GM12874 (cell line): ENCODE data around the gene CD58.

Experiments
- TF ChIP-seq, protein P1 (sequence below): IDR thresholded peaks from 2 replicates; pipeline ENCODE4 v1.5.1; 2011; ENCODE audit warnings: low read depth, mild to moderate bottlenecking, control low read depth, low read length, moderate library complexity; ENCODE audit not compliant: insufficient read depth

Gene CD58

DNA sequence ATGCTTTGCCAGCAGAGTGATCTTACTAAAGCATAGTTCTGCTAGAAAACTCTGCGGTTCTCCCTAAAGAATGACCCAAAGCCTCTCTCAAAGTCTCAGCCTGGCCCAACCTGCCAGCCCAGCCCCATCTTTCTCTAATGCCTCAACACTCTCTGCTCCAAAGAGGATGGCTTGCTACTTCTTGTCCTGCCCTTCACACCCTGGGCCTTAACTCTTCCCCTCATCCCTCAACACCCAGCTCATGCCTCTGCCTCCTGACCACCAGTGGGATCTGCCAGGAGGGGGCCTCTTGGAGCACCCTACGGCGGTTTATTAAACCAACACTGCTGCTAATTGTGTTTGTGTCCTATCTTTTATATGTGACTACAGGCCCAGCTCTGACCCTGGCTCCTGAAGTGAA lies 52.4 kb downstream of the CD58 start:
- TF ChIP-seq, protein P1, sequence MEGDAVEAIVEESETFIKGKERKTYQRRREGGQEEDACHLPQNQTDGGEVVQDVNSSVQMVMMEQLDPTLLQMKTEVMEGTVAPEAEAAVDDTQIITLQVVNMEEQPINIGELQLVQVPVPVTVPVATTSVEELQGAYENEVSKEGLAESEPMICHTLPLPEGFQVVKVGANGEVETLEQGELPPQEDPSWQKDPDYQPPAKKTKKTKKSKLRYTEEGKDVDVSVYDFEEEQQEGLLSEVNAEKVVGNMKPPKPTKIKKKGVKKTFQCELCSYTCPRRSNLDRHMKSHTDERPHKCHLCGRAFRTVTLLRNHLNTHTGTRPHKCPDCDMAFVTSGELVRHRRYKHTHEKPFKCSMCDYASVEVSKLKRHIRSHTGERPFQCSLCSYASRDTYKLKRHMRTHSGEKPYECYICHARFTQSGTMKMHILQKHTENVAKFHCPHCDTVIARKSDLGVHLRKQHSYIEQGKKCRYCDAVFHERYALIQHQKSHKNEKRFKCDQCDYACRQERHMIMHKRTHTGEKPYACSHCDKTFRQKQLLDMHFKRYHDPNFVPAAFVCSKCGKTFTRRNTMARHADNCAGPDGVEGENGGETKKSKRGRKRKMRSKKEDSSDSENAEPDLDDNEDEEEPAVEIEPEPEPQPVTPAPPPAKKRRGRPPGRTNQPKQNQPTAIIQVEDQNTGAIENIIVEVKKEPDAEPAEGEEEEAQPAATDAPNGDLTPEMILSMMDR: no peak

DNA sequence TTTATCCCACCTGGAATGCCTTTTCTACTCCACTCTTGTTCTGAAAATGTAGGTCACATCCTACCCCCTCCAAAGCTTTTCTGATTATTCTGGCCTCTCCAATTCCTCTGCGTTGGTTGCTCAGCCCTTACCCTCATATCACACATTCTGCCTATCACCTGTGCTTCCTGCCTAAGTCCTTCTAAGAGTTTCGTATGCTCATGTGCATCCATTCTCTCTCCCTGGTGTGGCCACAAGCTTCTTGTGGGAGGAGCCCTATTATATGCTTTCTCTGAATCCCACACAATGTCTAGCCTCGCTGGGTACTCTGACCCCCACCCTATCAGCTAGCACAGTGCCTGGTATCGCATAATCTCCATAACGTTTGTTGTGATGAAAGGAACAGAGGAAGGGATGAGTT lies 54.2 kb downstream of the CD58 start:
- TF ChIP-seq, protein P1: no peak

DNA sequence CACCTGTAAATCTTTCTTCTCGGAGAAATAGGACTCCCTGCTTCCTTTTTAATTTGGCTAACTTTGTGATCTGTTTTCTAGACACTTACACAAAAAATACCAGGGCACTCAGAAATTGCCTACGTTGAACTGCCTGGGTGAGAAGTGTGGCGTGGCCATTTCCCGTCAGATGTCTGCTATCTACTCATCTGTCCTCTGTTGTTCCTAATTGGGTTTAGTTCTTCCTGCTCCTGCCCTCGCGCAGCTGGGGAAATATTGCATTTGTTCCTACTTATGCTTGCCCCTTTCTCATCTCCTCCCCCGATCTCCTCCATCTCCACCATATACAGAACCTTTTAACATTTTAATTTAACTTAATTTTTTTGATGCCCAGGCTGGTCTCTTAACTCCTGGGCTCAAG lies 55.1 kb downstream of the CD58 start:
- TF ChIP-seq, protein P1: no peak

DNA sequence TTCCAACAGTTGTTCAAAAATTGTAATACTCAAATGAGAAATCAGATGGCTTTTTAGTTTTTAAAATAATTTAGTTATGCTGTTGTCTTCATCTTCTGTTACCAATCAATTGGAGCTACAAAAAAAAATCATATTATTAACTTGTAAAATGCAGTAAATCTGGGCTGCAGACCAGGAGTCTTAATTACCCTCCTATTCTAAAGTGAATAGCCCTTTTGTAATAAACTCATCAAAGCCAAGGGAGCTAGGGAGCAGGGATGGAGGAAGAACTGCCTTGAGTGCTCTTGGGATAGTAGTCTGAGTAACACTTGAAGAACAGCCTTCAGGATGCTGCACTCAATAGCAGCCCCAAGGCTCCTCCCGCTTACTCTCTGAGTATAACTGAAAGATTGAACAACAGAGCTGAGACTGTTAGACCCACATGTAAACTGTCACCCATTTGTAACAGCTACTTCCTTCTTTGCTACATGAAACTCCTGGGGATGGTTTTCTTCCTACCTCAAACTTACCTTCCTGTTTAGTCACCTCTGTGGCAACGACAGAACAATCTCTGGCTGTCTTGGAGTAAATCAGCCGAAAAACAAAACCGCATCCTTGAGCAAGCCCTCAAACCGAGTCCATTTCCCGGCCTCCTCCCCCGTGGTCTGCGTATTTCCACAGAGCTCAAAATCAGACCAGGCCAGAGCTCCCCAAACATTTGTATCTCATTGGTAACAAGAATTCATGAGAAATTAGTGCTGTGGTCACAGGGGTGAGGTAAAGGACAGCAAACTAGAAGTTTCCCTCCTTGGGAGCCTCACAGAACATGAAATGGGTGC lies 55.9 kb downstream of the CD58 start:
- TF ChIP-seq, protein P1: no peak

DNA sequence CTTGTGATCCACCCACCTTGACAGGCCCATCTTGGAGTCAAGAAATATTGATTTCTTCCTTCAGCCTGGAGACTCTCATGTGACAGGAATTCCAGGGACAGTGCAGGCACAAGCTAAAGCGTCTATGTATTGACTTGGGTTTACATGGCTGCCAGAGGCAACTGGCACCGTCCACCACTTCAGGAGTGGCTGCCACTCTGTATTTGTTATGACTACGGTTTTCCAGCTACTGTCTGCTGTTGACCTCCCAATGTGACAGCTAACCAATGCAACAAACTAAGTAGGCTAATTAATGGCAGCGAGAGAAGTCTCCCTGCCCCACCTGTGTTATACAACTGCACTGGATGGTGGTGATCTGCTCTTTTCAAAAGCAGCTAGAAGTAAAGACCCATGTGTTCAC lies 56.9 kb downstream of the CD58 start:
- TF ChIP-seq, protein P1: no peak

DNA sequence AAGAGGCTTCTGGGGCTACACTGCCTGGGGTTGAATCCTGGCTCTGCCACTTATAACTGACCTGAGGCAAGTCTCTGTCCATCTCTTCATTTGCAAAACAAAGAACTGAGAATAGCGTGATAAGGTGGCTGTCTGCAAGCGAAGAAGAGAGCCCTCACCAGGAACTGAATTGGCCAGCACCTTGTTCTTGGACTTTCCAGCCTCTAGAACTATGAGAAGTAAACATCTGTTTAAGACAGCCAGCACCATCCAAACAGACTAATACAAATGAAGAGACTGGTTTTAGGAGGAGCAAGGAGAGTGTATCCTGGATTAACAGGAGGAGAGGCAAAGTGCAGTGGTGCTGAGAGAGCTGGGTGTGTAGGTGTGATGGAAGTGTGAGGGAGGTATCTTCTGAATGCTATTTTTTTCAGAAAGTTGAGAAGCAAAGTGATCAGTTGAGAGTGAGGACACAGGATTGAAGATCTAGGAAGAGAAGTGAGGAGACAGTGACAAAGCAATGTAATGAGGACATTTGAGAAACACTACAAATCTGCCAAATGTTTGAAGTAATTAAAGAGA lies 59.3 kb downstream of the CD58 start:
- TF ChIP-seq, protein P1: no peak

DNA sequence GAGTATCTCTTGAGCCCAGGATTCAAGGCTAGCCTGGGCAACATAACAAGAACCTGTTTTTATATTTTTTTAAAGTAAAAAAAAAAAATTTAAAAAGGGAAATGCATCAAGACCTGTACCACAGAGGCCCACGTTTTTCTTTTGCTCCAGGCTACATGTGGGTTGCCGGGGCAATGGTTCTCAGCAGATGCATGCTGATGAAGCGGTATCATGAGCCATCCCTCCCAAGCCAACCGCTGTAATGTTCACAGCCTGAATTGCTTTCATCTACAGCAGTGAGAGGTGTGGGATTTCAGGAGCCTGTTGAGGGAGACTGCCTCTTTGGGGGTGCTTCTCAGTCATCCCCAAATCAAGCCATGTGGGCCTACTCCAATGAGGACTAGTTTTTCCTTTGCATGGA lies 60.5 kb downstream of the CD58 start:
- TF ChIP-seq, protein P1: no peak
